A673 (cell line): ENCODE data around the gene CHIT1. TPM values are rescaled to one million over a fixed set of nuclear protein-coding genes. Genes with fewer than 3 reads are reported as not detected.
"Not testable (repeated sequence)": the region's sequence is repeated elsewhere in the genome, so short reads cannot be mapped to it uniquely, and the experiment has no call there.

Source experiments
- BruUV-seq: library from RNA; stranded (reverse); fragments of 400-500 nt; replicated peaks from 2 replicates; lab custom pipeline; 2021; lab: Mats Ljungman, UMichigan
- CTCF ChIA-PET: fragments of 300-600 bp; sonication (Branson Sonifier 250); formaldehyde crosslinking; loops from one replicate; lab custom pipeline; 2022; ENCODE audit warnings: antibody characterized with exemption; lab: Charles Lee
- POLR2A ChIA-PET: fragments of 300-600 bp; sonication (Branson Sonifier 250); formaldehyde crosslinking; loops from one replicate; lab custom pipeline; 2022; ENCODE audit warnings: antibody characterized with exemption; ENCODE audit not compliant: low non-redundant PET; lab: Charles Lee
- DNase-seq: peaks from one replicate; pipeline ENCODE4 v3.0.0-alpha.2; 2015; ENCODE audit warnings: low spot score
- H3K27ac ChIP-seq: fragments of 200-600 bp; sonication (generic); 2 replicates; pipeline ENCODE4 v1.5.1; 2016; ENCODE audit warnings: mixed run types, low read depth, mild to moderate bottlenecking, mixed read lengths, antibody characterized with exemption, low read length; ENCODE audit not compliant: poor library complexity, severe bottlenecking
- H3K27me3 ChIP-seq: fragments of 200-600 bp; sonication (generic); replicated peaks from 2 replicates; pipeline ENCODE4 v1.6.1; 2017; ENCODE audit warnings: mixed run types, low read depth, mild to moderate bottlenecking, mixed read lengths, antibody characterized with exemption, low read length; ENCODE audit not compliant: insufficient read depth, poor library complexity
- H3K36me3 ChIP-seq: fragments of 200-600 bp; sonication (generic); 2 replicates; pipeline ENCODE4 v1.6.1; 2016; ENCODE audit warnings: mixed run types, mild to moderate bottlenecking, mixed read lengths, antibody characterized with exemption, low read length; ENCODE audit not compliant: insufficient read depth, poor library complexity, severe bottlenecking
- H3K4me1 ChIP-seq: fragments of 200-600 bp; sonication (generic); 2 replicates; pipeline ENCODE4 v1.6.1; 2017; ENCODE audit warnings: mixed run types, mild to moderate bottlenecking, mixed read lengths, antibody characterized with exemption, low read length; ENCODE audit not compliant: insufficient read depth, poor library complexity, severe bottlenecking
- H3K4me3 ChIP-seq: fragments of 200-600 bp; sonication (generic); 2 replicates; pipeline ENCODE4 v1.5.1; 2016; ENCODE audit warnings: low read depth, mixed run types, mild to moderate bottlenecking, mixed read lengths, low read length; ENCODE audit not compliant: poor library complexity, severe bottlenecking
- H3K9me3 ChIP-seq: fragments of 200-600 bp; sonication (generic); 2 replicates; pipeline ENCODE4 v1.6.1; 2016; ENCODE audit warnings: mixed run types, low read depth, mild to moderate bottlenecking, mixed read lengths, antibody characterized with exemption, low read length; ENCODE audit not compliant: poor library complexity, severe bottlenecking
- CTCF ChIP-seq: fragments of 300-800, 200-600 bp; sonication (generic); conservative IDR thresholded peaks from 2 replicates; pipeline ENCODE4 v1.5.1; 2017; ENCODE audit warnings: low read depth, mild to moderate bottlenecking, antibody characterized with exemption, low read length, moderate library complexity, mixed read lengths
- EZH2 ChIP-seq: fragments of 200-600 bp; sonication (generic); IDR thresholded peaks from 2 replicates; pipeline ENCODE4 v1.6.1; 2017; ENCODE audit warnings: borderline replicate concordance, low read depth, mild to moderate bottlenecking, mixed read lengths, antibody characterized with exemption, low read length; ENCODE audit not compliant: poor library complexity, severe bottlenecking
- intact Hi-C: fragments of 100-400 bp; cut with micrococcal nuclease; formaldehyde crosslinking; loops from one replicate; pipeline ENCODE4 v1.10.0; 2022; ENCODE audit not compliant: unreplicated experiment
- total RNA-seq: library from RNA; stranded (reverse); gene quantifications from 2 replicates; pipeline ENCODE4 v1.2.3, GENCODE V29; 2021

CHIT1 gene
- total RNA-seq, 1 experiment from 2014 or later: not detected

DNA sequence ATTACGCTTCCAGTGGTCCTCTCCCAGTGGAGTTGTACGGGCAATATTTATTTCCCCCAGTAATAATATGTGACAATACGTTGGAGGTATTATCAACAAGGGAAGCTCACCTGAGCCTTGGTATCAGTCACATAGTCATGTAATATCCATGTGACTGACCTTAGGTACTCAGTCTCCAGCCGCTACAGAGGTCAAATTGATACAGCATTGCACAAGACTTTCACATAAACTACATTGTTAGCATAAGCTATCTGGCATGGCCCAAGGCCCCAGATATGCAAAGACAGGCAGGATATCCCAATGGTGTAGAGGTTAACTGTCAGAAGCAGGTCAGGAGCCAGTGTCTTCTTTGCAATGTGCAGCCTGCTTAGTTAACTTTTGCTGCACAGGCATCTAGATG is 15.3 kb upstream of the CHIT1 start:
- Histone ChIP-seq H3K36me3 (no peaks in the 10 kb centered on the region), H3K27ac (no peak overlapping the region), H3K4me3 (no peak overlapping the region), H3K27me3 (peaks cover 27% of the 10 kb centered on the region), H3K4me1 (no peaks in the 10 kb centered on the region), H3K9me3 (no peaks in the 10 kb centered on the region)
- CTCF ChIA-PET: no interaction called here
- intact Hi-C loops: no loop called here
- POLR2A ChIA-PET: no interaction called here
- TF ChIP-seq CTCF (no peak), EZH2 (no peak)
- BruUV-seq: no TSS peak
- no peak for DNase-seq

DNA sequence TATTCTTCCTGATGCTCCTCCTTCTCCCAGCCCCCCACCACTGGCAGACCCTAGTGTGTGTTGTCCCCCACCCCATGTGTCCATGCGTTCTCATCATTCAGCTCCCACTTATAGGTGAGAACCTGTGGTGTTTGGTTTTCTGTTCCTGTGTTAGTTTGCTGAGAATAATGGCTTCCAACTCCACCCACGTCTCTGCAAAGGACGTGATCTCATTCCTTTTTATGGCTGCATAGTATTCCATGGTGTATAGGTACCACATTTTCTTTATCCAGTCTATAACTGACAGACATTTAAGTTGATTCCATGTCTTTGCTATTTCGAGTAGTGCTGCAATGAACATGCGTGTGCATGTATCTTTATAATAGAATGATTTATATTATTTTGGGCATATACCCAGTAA is 12.2 kb upstream of the CHIT1 start:
- DNase-seq, intact Hi-C loops, H3K4me3 ChIP-seq, H3K9me3 ChIP-seq, H3K4me1 ChIP-seq, H3K27ac ChIP-seq, POLR2A ChIA-PET, BruUV-seq, H3K36me3 ChIP-seq, CTCF ChIA-PET: not testable (repeated sequence)
- peaks cover 27% of the 10 kb centered on the region for H3K27me3 ChIP-seq

DNA sequence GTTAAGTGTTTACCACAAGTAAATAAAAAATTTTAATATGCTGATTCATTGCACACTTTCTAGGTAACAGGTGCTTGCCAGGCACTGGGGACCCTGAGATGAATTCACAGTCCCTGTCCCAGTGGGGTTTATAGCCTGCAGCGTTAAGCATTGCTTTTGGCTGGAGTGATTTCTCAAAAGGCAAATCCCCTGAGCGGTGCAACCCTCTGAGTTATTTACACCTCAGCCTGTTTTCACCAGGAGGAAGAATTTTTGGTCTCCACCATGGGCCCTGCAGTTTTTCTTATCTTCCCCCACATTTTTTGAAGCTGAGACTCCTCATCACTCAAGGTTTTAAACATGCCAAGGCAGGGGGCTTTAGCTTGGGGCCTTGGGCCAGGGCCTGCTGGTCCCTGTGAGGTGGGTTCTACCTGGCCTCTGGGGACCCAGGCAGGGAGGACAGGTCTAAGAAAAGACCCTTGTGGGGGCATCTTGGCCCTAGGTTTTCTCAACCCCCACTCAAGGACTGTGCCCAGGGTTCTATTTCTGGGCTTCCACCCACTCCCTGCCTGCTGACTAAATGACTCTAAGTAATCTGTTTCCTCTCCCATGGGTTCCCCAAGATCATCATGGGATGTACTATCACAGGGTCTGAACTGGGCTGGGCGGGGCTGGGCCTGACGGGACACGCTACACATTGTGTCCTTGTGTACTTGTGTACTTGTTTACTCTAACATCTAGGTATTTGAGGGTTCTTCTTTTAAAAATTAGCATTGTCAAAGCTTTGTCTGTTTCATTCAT is 10.2 kb upstream of the CHIT1 start:
- ChIA-PET POLR2A (no interaction called here), CTCF (interaction anchor here (0.5 kb wide), 1 partner anchor 1767 kb away, joined by 3 read pairs; no protein-coding TSS in a partner anchor)
- no peak for TF ChIP-seq EZH2
- TF ChIP-seq CTCF: no peak
- peaks cover 25% of the 10 kb centered on the region for H3K27me3 ChIP-seq
- no peaks in the 10 kb centered on the region for H3K4me1 ChIP-seq
- DNase-seq: no peak
- no peaks in the 10 kb centered on the region for H3K36me3 ChIP-seq
- H3K4me3 ChIP-seq: no peak overlapping the region
- H3K27ac ChIP-seq: no peak overlapping the region
- intact Hi-C loops: no loop called here
- BruUV-seq: no TSS peak
- peaks cover 8% of the 10 kb centered on the region for H3K9me3 ChIP-seq

- ChIA-PET CTCF (no interaction called here), POLR2A (no interaction called here)
- Histone ChIP-seq H3K9me3 (peaks cover 8% of the 10 kb centered on the region), H3K27ac (no peak overlapping the region), H3K4me3 (no peak overlapping the region), H3K27me3 (peaks cover 18% of the 10 kb centered on the region), H3K36me3 (no peaks in the 10 kb centered on the region), H3K4me1 (no peaks in the 10 kb centered on the region)
- TF ChIP-seq CTCF: no peak
- TF ChIP-seq EZH2: no peak
- DNase-seq: no peak
- no TSS peak for BruUV-seq
- intact Hi-C loops: no loop called here
Measured at GRCh38 chr1:203239081-203239480, 9.6 kb upstream of the CHIT1 start.
